HepG2 (cell line): ENCODE results near the gene NFKBIL1. TPM values are rescaled to one million over a fixed set of nuclear protein-coding genes. Genes with fewer than 3 reads are reported as not detected.

Source experiments
- ATAC-seq: fragments of 200-7000 bp; cut with Tn5 transposase; 3 replicates; pipeline ENCODE4 v1.9.1; 2020; ENCODE audit warnings: mild to moderate bottlenecking, moderate library complexity
- BruUV-seq: library from RNA; stranded (reverse); fragments of 400-500 nt; replicated peaks from 2 replicates; lab custom pipeline; 2021; lab: Mats Ljungman, UMichigan
- CTCF ChIA-PET: fragments of 300-600 bp; formaldehyde crosslinking; extraction: SDS; loops from one replicate; lab custom pipeline; 2021; ENCODE audit warnings: low total read pairs, inconsistent platforms, low intra/inter-chr PET ratio; lab: Yijun Ruan, JAX
- POLR2A ChIA-PET: fragments of 350-600 bp; sonication (Branson Sonifier 250); formaldehyde crosslinking; loops from one replicate; lab custom pipeline; 2020; ENCODE audit warnings: antibody characterized with exemption, inconsistent platforms; lab: Yijun Ruan, JAX
- DNase-seq: peaks from one replicate; pipeline ENCODE4 v3.0.0-alpha.2; 2015; ENCODE audit warnings: low spot score
- FAIRE-seq: peaks from 3 replicates; lab custom pipeline; 2011; peaks lifted over from hg19 to GRCh38; lab: Jason Lieb, UNC
- H2AFZ ChIP-seq: one replicate; pipeline ENCODE4 v1.6.1; 2011; ENCODE audit warnings: low read length, inconsistent platforms
- H3K27ac ChIP-seq: fragments of 300-600 bp; 3 replicates; pipeline ENCODE4 v1.8.0; 2011; ENCODE audit warnings: mixed run types, mild to moderate bottlenecking, mixed read lengths, low read length, inconsistent platforms; ENCODE audit not compliant: insufficient read depth; ENCODE audit errors: extremely low read length
- H3K27me3 ChIP-seq, 2 experiments: fragments of 200-600 bp in 1 of 2; 2 replicates in 1 of 2; 3 replicates in 1 of 2; pipeline versions ENCODE4 v1.6.0 to v1.8.0; 2011; ENCODE audit warnings: low read length in 2 of 2, mild to moderate bottlenecking in 2 of 2, moderate library complexity in 2 of 2, inconsistent platforms in 1 of 2; ENCODE audit not compliant: insufficient read depth in 2 of 2, control insufficient read depth in 1 of 2
- H3K36me3 ChIP-seq, 2 experiments: fragments of 200-600 bp in 1 of 2; replicated peaks in 1 of 2; 2 replicates in 1 of 2; 3 replicates in 1 of 2; pipeline versions ENCODE4 v1.5.1 to v1.8.0; 2011; ENCODE audit warnings: low read length in 2 of 2, inconsistent platforms in 1 of 2; ENCODE audit not compliant: insufficient read depth in 2 of 2, control insufficient read depth in 1 of 2
- H3K4me1 ChIP-seq: 2 replicates; pipeline ENCODE4 v1.5.1; 2012; ENCODE audit warnings: low read length, inconsistent platforms; ENCODE audit not compliant: insufficient read depth
- H3K4me2 ChIP-seq: 2 replicates; pipeline ENCODE4 v1.6.0; 2011; ENCODE audit warnings: low read depth, low read length, inconsistent platforms
- H3K4me3 ChIP-seq, 3 experiments: fragments of 200-600 bp in 1 of 3; sonication (generic), shearing (Covaris generic) in 1 of 3; replicated peaks in 1 of 3; 2 replicates each; pipeline ENCODE4 v1.5.1; 2011 to 2016; ENCODE audit warnings: low read length in 3 of 3, inconsistent platforms in 2 of 3, low read depth in 2 of 3, mild to moderate bottlenecking in 2 of 3, control low read depth in 1 of 3, mixed read lengths in 1 of 3; ENCODE audit not compliant: insufficient read depth in 1 of 3
- H3K79me2 ChIP-seq: one replicate; pipeline ENCODE4 v1.6.1; 2011; ENCODE audit warnings: low read length, inconsistent platforms; ENCODE audit not compliant: insufficient read depth
- H3K9ac ChIP-seq: 2 replicates; pipeline ENCODE4 v1.6.0; 2011; ENCODE audit warnings: mild to moderate bottlenecking, low read depth, low read length, inconsistent platforms; ENCODE audit not compliant: insufficient read depth
- H3K9me3 ChIP-seq: 2 replicates; pipeline ENCODE4 v1.5.1; 2012; ENCODE audit warnings: mild to moderate bottlenecking, low read length
- H4K20me1 ChIP-seq: 2 replicates; pipeline ENCODE4 v1.6.0; 2011; ENCODE audit warnings: inconsistent platforms, mild to moderate bottlenecking, low read length, moderate library complexity; ENCODE audit not compliant: insufficient read depth
- CENPX ChIP-seq: sonication (generic); formaldehyde crosslinking; IDR thresholded peaks from 2 replicates; pipeline ENCODE4 v1.9.0; 2021; ENCODE audit warnings: mild to moderate bottlenecking, missing genetic modification reagents, moderate library complexity
- MATR3 ChIP-seq: sonication (generic); formaldehyde crosslinking; IDR thresholded peaks from 2 replicates; pipeline ENCODE4 v1.4.0; 2020; ENCODE audit warnings: missing genetic modification reagents
- NPAS2 ChIP-seq: sonication (generic); formaldehyde crosslinking; IDR thresholded peaks from 2 replicates; pipeline ENCODE4 v1.8.0; 2022; ENCODE audit warnings: mild to moderate bottlenecking, missing genetic modification reagents, borderline replicate concordance
- REXO4 ChIP-seq: sonication (generic); formaldehyde crosslinking; IDR thresholded peaks from 2 replicates; pipeline ENCODE4 v1.8.0; 2022; ENCODE audit warnings: missing genetic modification reagents, mild to moderate bottlenecking, borderline replicate concordance
- U2AF2 ChIP-seq: fragments of 200-400 bp; formaldehyde crosslinking; IDR thresholded peaks from 2 replicates; pipeline ENCODE4 v1.6.1; 2017; ENCODE audit warnings: low read depth, mild to moderate bottlenecking, low read length
- ZMYM3 ChIP-seq: sonication (generic); formaldehyde crosslinking; IDR thresholded peaks from 2 replicates; pipeline ENCODE4 v1.5.1; 2020; ENCODE audit warnings: mild to moderate bottlenecking, missing genetic modification reagents
- ZNF567 ChIP-seq: sonication (generic); formaldehyde crosslinking; IDR thresholded peaks from 2 replicates; pipeline ENCODE4 v1.8.1; 2023; ENCODE audit warnings: mild to moderate bottlenecking, missing genetic modification reagents, borderline replicate concordance
- ZNF574 ChIP-seq: sonication (generic); formaldehyde crosslinking; IDR thresholded peaks from 2 replicates; pipeline ENCODE4 v1.4.0; 2020; ENCODE audit warnings: missing genetic modification reagents
- ZNF616 ChIP-seq: sonication (generic); formaldehyde crosslinking; IDR thresholded peaks from 2 replicates; pipeline ENCODE4 v1.5.0; 2020; ENCODE audit warnings: low read depth, mild to moderate bottlenecking, missing genetic modification reagents
- WGBS: methylation state at CpG from one replicate; pipeline ENCODE4 v1.1.6; 2017; ENCODE audit warnings: low lambda C conversion rate; 5-methylcytosine and 5-hydroxymethylcytosine counted together
- in situ Hi-C: cut with HindIII; loops from 2 replicates; pipeline ENCODE4 v1.10.0; 2017; ENCODE audit warnings: low pct_unique_long_range_greater_than_20kb; ENCODE audit not compliant: extremely low pct_ligation_motif_present
- intact Hi-C: fragments of 100-400 bp; cut with micrococcal nuclease; formaldehyde crosslinking; loops from one replicate; pipeline ENCODE4 v1.10.0; 2022; ENCODE audit not compliant: unreplicated experiment
- polyA plus RNA-seq, 8 experiments: library from polyadenylated mRNA; depleted of rRNA in 3 of 8; stranded (reverse) in 7 of 8; unstranded in 1 of 8; fragments of >200 nt; fragmentation: Illumina TruSeq in 4 of 8; extraction: Trizol in 4 of 8; gene quantifications; 2 replicates each; pipeline versions ENCODE4 v1.2.1 to v1.2.3, GENCODE V29; 2011 to 2016; ENCODE audit warnings: low read depth in 4 of 8, missing spikeins in 1 of 8, mixed read lengths in 1 of 8; ENCODE audit not compliant: insufficient read depth in 1 of 8
- total RNA-seq, 5 experiments: library from RNA; depleted of rRNA; stranded (reverse); fragments of >200 nt; fragmentation: Illumina TruSeq; extraction: Trizol; gene quantifications; 2 replicates each; pipeline ENCODE4 v1.2.3, GENCODE V29; 2016; ENCODE audit warnings: low read depth in 1 of 5
- TF ChIP-seq, protein P1 (sequence below): sonication (generic); formaldehyde crosslinking; IDR thresholded peaks from 2 replicates; pipeline ENCODE4 v1.4.0; 2020; ENCODE audit warnings: low read depth, mild to moderate bottlenecking, missing genetic modification reagents

The NFKBIL1 gene
- total and polyA plus RNA-seq, 2 of the 13 experiments (the other 11 are each of a cell fraction or from before 2014, with no cell fraction given), result 9.7 to 19.5 TPM

GRCh38 chr6:31579119-31579505 lies 31.7 kb downstream of the NFKBIL1 start:
- ChIA-PET POLR2A (interaction anchor here (1.9 kb wide), 1 partner anchor 19 kb away, joined by 4 read pairs; no protein-coding TSS in a partner anchor), CTCF (no interaction called here)
- TF ChIP-seq ZNF567 (no peak), CENPX (CRISPR knock-in tag) (no peak), ZMYM3 (CRISPR knock-in tag) (no peak), U2AF2 (no peak), REXO4 (CRISPR knock-in tag) (no peak), ZNF616 (no peak), ZNF574 (CRISPR knock-in tag) (no peak), NPAS2 (CRISPR knock-in tag) (no peak), MATR3 (CRISPR knock-in tag) (no peak)
- TF ChIP-seq, protein P1, sequence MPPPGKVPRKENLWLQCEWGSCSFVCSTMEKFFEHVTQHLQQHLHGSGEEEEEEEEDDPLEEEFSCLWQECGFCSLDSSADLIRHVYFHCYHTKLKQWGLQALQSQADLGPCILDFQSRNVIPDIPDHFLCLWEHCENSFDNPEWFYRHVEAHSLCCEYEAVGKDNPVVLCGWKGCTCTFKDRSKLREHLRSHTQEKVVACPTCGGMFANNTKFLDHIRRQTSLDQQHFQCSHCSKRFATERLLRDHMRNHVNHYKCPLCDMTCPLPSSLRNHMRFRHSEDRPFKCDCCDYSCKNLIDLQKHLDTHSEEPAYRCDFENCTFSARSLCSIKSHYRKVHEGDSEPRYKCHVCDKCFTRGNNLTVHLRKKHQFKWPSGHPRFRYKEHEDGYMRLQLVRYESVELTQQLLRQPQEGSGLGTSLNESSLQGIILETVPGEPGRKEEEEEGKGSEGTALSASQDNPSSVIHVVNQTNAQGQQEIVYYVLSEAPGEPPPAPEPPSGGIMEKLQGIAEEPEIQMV (CRISPR knock-in tag), result no peak
- DNase-seq, result no peak
- no peak overlapping the region for H3K4me3 ChIP-seq
- no TSS peak for BruUV-seq
- no peaks in the 10 kb centered on the region for H3K9me3 ChIP-seq
- no peak overlapping the region for H2AFZ ChIP-seq
- no peaks in the 10 kb centered on the region for H4K20me1 ChIP-seq
- FAIRE-seq, result no peak
- 55% methylated on average over 3 of the region's 3 CpGs for WGBS
- H3K27ac ChIP-seq, result no peak overlapping the region
- peaks cover 15 to 83% of the 10 kb centered on the region in 2 experiments for H3K27me3 ChIP-seq
- H3K4me1 ChIP-seq, result peaks cover 25% of the 10 kb centered on the region
- H3K4me2 ChIP-seq, result no peak overlapping the region
- no peak overlapping the region for H3K9ac ChIP-seq
- no peak for ATAC-seq
- H3K79me2 ChIP-seq, result no peaks in the 10 kb centered on the region
- intact Hi-C loops, result no loop called here
- in situ Hi-C loops, result no loop called here
- H3K36me3 ChIP-seq, result no peaks in the 10 kb centered on the region
